Central memory CD8-positive, alpha-beta T cell (primary cell): ENCODE results near the gene UBE2H.
"Not testable (repeated sequence)": the region's sequence is repeated elsewhere in the genome, so short reads cannot be mapped to it uniquely, and the experiment has no call there.

ENCODE experiments used
- ATAC-seq: fragments of 150-1000 bp; cut with Tn5 transposase; replicated peaks from 2 replicates; pipeline ENCODE4 v1.10.0; 2022; ENCODE audit warnings: mild to moderate bottlenecking, moderate FRiP score, moderate number of reproducible peaks; ENCODE audit not compliant: poor library complexity, severe bottlenecking; ENCODE audit errors: extremely low read depth
- DNase-seq, 2 donors: peaks; one replicate each; pipeline ENCODE4 v3.0.0; 2021; ENCODE audit warnings: low spot score in 2 of 2
- H3K27ac Mint-ChIP-seq: one replicate; pipeline ENCODE4 v1.8.0; 2022; ENCODE audit warnings: low read depth, mild to moderate bottlenecking, moderate library complexity, mixed read lengths
- H3K27me3 Mint-ChIP-seq: one replicate; pipeline ENCODE4 v1.8.0; 2022; ENCODE audit warnings: mixed read lengths
- H3K36me3 Mint-ChIP-seq: one replicate; pipeline ENCODE4 v1.8.0; 2022; ENCODE audit warnings: mild to moderate bottlenecking, moderate library complexity, mixed read lengths; ENCODE audit not compliant: insufficient read depth
- H3K4me1 Mint-ChIP-seq: one replicate; pipeline ENCODE4 v1.8.0; 2022; ENCODE audit warnings: mixed read lengths
- H3K4me3 Mint-ChIP-seq: one replicate; pipeline ENCODE4 v1.8.0; 2022; ENCODE audit warnings: mild to moderate bottlenecking, moderate library complexity, mixed read lengths
- H3K9me3 Mint-ChIP-seq: one replicate; pipeline ENCODE4 v1.8.0; 2022; ENCODE audit warnings: mixed read lengths

UBE2H gene

DNA sequence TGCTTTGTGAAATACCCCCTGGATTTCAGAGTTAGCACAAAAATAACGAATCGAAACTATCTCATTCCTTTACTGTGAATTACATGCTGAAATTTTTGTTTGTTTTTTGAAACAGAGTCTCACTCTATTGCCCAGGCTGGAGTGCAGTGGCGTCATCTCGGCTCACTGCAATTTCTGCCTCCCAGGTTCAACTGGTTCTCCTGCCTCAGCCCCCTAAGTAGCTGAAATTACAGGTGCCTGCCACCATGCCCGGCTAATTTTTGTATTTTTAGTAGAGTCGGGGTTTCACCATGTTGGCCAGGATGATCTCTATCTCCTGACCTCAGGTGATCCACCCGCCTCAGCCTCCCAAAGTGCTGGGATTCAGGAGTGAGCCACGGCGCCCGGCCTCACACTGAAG is 125.9 kb downstream of the UBE2H start:
- not testable (repeated sequence) for H3K4me3 Mint-ChIP-seq, DNase-seq, H3K27me3 Mint-ChIP-seq, H3K27ac Mint-ChIP-seq, H3K9me3 Mint-ChIP-seq, ATAC-seq
- peaks cover 16% of the 10 kb centered on the region for H3K36me3 Mint-ChIP-seq
- H3K4me1 Mint-ChIP-seq: peaks cover 21% of the 10 kb centered on the region

DNA sequence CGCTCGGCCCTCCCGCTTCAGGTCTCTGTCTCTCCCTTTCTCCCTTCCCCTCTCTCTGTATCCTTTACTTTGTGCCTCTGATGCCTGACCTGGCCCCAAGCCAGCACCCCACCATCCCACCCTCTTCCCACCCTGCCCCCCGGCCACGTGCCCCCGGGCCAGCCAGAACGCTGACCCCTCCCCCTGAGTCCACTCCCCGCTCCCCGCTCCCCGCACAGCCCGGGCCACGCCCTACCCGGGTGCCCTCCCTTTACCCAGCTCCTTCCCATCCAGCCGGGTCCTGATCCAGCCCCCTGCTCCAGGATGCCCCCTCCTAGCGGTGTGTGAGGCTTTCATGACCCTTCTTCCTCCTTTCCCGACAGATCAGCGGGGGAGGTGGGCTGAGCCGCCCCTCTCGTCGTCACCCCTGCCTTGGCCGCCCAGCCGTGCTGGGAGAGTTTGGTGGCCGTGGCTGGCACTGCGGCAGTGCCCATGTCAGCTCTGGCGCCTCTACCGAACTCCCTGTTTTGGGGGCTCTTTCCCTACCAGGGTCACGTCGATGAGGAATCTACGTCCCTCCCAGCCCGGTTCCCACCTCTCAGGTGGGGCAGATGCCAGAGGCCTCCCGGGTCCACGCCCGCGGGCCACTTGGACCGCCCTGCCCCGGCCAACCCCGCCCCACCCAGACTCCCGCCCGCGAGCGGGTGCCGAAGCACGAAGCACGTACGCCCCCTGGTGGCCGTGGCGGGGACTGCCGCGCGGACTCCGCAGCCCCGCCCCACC is 127.4 kb downstream of the UBE2H start:
- Mint-ChIP-seq H3K36me3 (peaks cover 16% of the 10 kb centered on the region), H3K27ac (peak overlapping the region; percentile 55), H3K9me3 (no peaks in the 10 kb centered on the region), H3K4me3 (peak overlapping the region; percentile 85), H3K4me1 (peaks cover 21% of the 10 kb centered on the region), H3K27me3 (no peaks in the 10 kb centered on the region)
- peak; percentile 72 for ATAC-seq
- peak; percentile 65 to 89 for DNase-seq

DNA sequence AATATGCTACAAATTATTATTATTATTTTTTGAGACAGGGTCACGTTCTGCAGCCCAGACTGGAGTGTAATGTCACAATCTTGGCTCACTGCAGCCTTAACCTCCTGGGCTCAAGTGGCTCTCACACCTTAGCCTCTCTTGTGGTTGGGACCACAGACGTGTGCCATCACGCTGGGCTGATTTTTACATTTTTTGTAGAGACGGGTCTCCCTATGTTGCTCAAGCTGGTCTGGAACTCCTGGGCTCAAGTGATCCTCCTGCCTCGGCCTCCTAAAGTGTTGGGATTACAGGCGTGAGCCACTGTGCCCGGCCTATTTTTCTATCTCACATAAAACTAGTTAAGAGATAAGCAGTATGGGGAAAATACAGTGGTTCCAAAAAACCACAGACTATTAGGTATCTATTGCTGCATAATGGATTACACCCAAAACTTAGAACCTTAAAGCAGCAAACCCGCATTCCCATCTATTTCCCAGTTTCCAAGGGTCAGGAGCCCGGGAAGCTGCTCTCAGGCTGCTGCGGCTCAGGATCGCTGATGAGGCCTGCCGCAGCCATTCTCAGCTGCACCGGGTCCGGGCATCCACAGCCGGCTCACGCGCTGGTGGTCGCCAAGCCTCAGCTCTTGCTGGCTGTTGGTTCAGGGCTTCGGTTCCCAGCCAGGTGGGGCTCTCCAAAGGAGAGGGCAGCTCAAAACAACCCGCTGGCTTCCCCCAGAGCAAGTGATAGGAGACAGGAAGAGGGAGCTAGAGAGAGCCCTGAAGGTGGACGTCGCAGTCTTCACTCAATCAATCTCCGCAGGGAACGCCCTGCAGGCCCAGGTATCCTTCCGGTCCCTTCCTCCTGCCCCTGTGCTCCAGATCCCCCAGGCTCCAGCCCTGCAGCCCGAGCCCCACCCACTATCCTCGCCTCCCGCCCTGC is 128.2 kb downstream of the UBE2H start:
- Mint-ChIP-seq H3K27me3 (no peaks in the 10 kb centered on the region), H3K27ac (no peak overlapping the region), H3K4me3 (peak overlapping the region; percentile 85), H3K36me3 (peaks cover 12% of the 10 kb centered on the region), H3K9me3 (no peaks in the 10 kb centered on the region), H3K4me1 (peaks cover 13% of the 10 kb centered on the region)
- DNase-seq: no peak
- ATAC-seq: peak; percentile 6

DNA sequence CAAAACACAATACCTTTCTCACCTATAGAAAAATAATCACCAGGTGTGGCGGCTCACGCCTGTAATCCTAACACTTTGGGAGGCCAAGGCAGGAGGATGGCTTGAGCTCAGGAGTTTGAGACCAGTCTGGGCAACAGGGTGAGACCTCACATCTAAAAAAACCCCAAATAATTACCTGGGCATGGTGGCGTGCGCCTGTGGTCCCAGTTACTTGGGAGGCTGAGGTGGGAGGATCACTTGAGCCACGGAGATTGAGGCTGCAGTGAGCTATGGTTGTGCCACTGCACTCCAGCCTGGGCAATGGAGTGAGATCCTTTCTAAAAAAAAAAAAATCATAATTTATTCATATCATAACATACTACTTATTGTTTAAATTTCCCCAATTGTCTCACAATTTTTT is 129.6 kb downstream of the UBE2H start:
- Mint-ChIP-seq H3K36me3 (peaks cover 12% of the 10 kb centered on the region), H3K4me1 (peaks cover 12% of the 10 kb centered on the region)
- not testable (repeated sequence) for H3K4me3 Mint-ChIP-seq, H3K27ac Mint-ChIP-seq, H3K9me3 Mint-ChIP-seq, H3K27me3 Mint-ChIP-seq, DNase-seq, ATAC-seq

DNA sequence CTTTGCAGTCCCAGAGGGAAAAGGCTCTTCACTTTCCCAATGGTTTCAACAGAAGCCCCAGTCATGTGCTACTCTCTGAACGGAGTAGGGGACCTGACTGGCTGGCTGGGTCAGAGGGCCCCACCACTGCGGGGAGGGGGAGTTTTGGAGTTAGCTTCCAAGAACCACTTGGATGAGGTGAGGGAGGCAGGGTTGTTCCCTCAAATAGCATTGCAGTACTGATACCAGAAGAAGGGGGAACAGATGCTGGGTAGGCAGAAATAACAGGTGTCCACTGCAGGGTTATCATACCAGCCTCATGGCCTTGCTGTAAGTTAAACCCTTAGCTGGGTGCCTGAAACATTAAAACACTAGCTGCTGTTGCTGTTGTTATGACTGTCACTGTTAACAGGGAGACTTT is 131.3 kb downstream of the UBE2H start:
- Mint-ChIP-seq H3K27me3 (peaks cover 12% of the 10 kb centered on the region), H3K36me3 (peaks cover 12% of the 10 kb centered on the region), H3K4me3 (no peak overlapping the region), H3K4me1 (peaks cover 12% of the 10 kb centered on the region), H3K9me3 (peaks cover 11% of the 10 kb centered on the region), H3K27ac (no peak overlapping the region)
- DNase-seq (no peak), ATAC-seq (no peak)

DNA sequence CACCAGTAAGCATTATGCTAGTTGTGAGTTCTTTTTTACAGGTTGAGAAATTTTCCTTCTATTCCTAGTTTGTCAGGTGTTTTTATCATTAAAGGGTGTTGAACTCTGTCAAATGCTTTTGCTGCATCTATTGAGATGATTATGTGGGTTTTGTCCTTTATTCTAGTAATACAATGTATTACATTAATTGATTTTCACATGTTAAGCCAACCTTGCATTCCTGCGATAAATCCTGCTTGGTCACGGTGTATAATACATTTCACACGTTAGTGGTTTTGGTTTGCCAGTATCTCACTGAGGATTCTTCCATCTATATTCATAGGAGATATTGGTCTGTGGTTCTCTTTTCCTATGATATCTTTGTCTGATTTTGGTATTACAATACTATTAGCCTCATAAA is 136.0 kb downstream of the UBE2H start:
- no peaks in the 10 kb centered on the region for H3K4me1 Mint-ChIP-seq
- H3K36me3 Mint-ChIP-seq: peaks cover 5% of the 10 kb centered on the region
- no peak overlapping the region for H3K4me3 Mint-ChIP-seq
- H3K9me3 Mint-ChIP-seq: peaks cover 11% of the 10 kb centered on the region
- no peak overlapping the region for H3K27ac Mint-ChIP-seq
- peaks cover 12% of the 10 kb centered on the region for H3K27me3 Mint-ChIP-seq
- ATAC-seq: no peak
- no peak for DNase-seq

DNA sequence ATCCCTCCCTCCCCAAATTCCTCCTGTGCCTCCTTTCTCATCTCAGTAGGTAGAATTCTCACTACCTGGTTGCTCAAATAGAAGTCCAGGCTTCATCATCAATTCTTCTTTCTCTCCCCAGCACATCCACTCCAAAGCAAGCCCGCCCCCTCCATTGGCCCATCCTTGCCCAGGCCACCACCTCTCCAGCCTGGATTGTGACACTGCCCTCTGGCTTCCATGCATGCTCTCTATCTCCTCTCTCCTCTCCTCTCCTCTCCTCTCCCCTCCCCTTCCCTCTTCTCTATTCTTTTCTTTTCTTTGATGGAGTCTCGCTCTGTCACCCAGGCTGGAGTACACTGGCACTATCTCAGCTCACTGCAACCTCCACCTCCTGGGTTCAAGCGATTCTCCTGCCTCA is 144.9 kb downstream of the UBE2H start:
- Mint-ChIP-seq H3K4me1 (no peaks in the 10 kb centered on the region), H3K9me3 (no peaks in the 10 kb centered on the region), H3K27me3 (no peaks in the 10 kb centered on the region), H3K27ac (no peak overlapping the region), H3K36me3 (peaks cover 3% of the 10 kb centered on the region), H3K4me3 (no peak overlapping the region)
- ATAC-seq: no peak
- DNase-seq: no peak

DNA sequence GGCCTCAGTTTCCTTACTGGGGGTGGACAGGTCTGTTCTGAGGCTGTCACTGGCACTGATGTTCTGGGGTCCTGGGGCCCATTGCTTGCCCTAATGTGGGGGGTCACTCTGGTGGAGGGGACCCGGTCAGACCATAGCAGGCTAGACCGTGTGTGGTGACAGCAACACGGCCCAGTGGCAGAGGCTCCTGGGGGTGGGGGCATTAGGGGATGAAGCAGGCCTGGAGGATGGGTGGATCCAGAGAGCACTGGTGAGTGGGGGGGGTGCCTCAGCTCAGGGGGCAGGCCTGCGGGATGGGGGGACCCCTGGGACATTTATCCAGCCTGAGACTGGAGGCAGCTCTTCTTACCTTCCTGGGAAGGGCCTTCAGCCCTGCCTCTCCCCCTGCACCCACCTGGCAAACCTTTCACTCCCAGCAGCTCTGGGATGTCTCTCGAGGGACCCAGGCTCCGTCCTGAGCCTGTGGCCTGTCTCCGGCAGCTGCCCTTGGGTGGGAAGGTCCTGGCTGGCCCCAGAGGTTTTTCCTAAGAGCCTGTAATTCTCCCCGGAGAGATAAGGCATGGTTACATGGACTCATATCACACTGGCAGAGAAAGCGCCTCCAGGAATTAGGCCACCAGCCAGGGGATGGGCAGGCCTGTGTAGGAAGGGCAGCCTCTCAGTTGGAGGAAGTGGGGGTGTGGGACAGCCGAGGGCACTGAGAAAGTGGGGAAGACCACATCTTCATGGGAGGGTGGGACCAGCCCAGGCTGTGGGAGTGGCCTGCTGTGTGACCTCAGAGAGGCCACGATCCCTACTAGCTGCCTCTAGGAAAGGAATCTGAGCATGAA is 147.7 kb downstream of the UBE2H start:
- Mint-ChIP-seq H3K4me3 (no peak overlapping the region), H3K9me3 (no peaks in the 10 kb centered on the region), H3K36me3 (peaks cover 5% of the 10 kb centered on the region), H3K27me3 (peaks cover 10% of the 10 kb centered on the region), H3K4me1 (no peaks in the 10 kb centered on the region), H3K27ac (no peak overlapping the region)
- ATAC-seq: no peak
- no peak for DNase-seq

DNA sequence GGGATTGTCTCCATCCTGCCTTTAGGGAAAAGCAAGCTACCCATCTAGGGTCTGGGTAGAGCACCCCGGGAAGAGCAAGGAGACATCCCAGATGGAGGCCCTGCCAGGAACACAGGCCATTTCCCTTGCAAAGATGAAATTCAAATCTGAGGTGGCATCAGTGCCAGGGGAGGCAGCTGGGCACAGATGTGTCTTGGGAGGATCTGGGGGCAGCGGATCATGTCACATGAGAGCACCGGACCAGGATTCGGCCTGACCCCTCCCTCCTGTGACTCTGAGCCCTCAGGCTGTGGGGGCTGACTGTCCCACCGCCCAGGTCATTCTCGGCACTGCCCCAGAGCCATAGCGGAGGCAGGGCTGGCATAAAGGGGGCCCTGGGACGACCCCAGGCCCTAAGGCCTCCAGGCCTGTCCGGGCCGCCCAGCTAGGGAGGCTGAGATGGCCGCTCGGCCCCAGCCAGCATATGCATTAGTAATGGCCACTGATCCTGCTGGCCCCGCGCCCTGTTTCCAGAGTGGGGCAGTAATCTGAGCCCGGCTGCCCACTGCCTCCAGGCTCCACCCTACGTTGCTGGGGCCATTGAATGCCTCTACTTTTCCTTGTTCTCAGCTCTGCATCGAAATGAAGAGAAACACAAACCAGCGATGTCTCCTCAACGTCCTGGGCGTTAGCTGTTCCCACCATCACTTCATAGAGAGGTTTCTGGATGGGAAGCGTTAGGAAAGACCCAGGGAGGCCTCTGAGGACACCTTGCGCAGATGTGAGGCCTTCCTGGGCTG is 148.5 kb downstream of the UBE2H start:
- H3K4me3 Mint-ChIP-seq: no peak overlapping the region
- no peaks in the 10 kb centered on the region for H3K9me3 Mint-ChIP-seq
- peaks cover 4% of the 10 kb centered on the region for H3K36me3 Mint-ChIP-seq
- H3K4me1 Mint-ChIP-seq: no peaks in the 10 kb centered on the region
- H3K27me3 Mint-ChIP-seq: peaks cover 10% of the 10 kb centered on the region
- H3K27ac Mint-ChIP-seq: no peak overlapping the region
- no peak for DNase-seq
- no peak for ATAC-seq

DNA sequence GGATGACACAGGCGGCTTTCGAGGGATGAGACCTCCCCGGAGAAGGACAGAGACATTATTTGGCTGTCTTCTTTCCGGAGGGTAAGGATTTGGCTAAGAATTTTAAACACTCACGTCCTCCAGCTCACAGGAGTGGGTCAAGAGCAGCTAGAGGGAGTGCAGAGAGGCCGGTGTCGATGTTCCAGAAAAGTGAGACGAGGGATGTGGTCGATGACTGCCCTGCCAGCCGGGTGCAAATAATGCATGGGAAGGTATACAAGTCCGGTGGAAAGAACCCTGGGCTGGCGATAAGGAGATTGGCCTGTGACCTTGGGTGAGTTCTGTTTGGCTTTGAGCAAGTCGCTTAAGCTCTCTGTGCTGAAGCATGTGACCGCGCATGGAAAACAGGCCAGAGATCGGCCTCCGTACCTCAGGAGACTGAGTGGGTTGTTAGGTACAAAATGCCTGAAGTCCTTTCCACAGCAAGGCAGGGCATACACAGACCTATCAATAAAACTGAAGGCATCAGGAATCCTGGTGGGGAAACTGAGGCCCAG is 149.1 kb downstream of the UBE2H start:
- H3K27ac Mint-ChIP-seq: no peak overlapping the region
- H3K36me3 Mint-ChIP-seq: peaks cover 6% of the 10 kb centered on the region
- no peak overlapping the region for H3K4me3 Mint-ChIP-seq
- no peaks in the 10 kb centered on the region for H3K9me3 Mint-ChIP-seq
- DNase-seq: no peak
- H3K4me1 Mint-ChIP-seq: no peaks in the 10 kb centered on the region
- no peak for ATAC-seq
- peaks cover 10% of the 10 kb centered on the region for H3K27me3 Mint-ChIP-seq

DNA sequence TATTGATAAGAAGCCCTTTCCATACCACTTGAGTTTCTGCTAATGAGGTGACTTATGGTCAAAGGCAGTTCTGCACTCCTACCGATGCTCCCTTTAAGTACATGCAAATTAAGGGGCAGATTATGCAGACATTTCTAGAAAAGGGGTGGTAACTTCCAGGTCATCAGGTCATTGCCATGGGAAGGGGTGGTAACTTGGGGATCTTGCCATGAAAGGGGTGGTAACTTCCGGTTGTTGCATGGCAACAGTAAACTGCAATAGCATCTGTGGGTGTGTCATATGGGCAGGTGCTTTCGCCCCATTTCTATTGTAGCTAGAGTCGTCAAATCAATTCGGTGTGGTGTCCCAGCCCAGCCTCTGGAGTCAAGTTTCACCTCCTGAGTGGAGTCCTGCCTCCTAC is 150.9 kb downstream of the UBE2H start:
- Mint-ChIP-seq H3K9me3 (no peaks in the 10 kb centered on the region), H3K27ac (no peak overlapping the region), H3K36me3 (peaks cover 6% of the 10 kb centered on the region), H3K27me3 (peaks cover 20% of the 10 kb centered on the region), H3K4me3 (no peak overlapping the region), H3K4me1 (no peaks in the 10 kb centered on the region)
- no peak for DNase-seq
- no peak for ATAC-seq
